Keratinocyte (primary cell): ENCODE results near the gene HOXC12.

Experiments
- CTCF ChIP-seq, 3 experiments: IDR thresholded peaks in 1 of 3; conservative IDR thresholded peaks in 1 of 3; optimal IDR thresholded peaks in 1 of 3; 2 replicates in 2 of 3; 3 replicates in 1 of 3; pipeline versions ENCODE3 to v1.5.1; 2011; ENCODE audit warnings: low read length in 3 of 3, mild to moderate bottlenecking in 3 of 3, moderate library complexity in 2 of 3, control low read depth in 1 of 3, inconsistent platforms in 1 of 3; ENCODE audit not compliant: insufficient read depth in 2 of 3; ENCODE audit errors: extremely low read depth in 1 of 3
- EZH2 ChIP-seq: IDR thresholded peaks from one replicate; pipeline ENCODE4 v1.6.1; 2012; ENCODE audit warnings: inconsistent platforms, mild to moderate bottlenecking, low read length, moderate library complexity

GRCh38 chr12:53985994-53986685 lies 31.4 kb downstream of the HOXC12 start:
- TF ChIP-seq CTCF (optimal IDR thresholded peaks at IDR 0.05 in 1 of 3, IDR thresholded peaks at IDR 0.05 in 1 of 3, conservative IDR thresholded peaks at IDR 0.05 in 1 of 3; ENCODE audit: extremely low read depth in 1 of 3, insufficient read depth in 2 of 3, low read length in 3 of 3) (no peak), EZH2 (no peak)
